ENCODE data around the gene PPIE.

DNA sequence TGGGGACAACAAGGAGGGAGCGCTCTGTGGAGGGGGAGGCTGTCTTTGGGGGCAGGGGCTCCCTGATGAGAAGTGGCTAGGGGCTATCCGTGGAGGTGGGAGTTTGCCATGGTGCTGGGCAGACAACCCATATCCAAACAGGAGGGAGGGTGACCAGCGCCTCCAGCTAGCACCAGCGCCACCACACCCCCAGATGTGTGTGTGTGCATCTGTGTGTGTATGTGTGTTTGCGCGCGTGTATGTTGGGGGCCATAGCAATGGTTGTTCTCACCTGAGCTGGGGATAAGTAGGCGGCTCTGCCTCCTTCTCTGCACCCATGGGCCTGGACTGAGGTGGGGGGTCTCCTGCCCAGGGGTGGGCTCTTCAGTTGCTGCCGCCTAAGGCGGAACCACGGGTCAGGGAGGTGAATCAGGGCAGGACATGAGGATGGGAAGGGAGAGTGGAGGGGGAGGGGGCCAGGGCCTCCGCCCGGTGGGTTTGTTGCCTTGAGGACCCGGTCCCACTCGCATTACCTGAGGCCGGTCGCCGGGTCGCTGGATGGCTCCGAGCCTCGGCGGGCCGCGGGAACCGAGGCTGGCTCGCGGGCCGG lies 47.8 kb upstream of the PPIE start:
- TF ChIP-seq POLR2A (IDR thresholded peaks at IDR 0.05), result peak; percentile 72
- TF ChIP-seq, protein P1, sequence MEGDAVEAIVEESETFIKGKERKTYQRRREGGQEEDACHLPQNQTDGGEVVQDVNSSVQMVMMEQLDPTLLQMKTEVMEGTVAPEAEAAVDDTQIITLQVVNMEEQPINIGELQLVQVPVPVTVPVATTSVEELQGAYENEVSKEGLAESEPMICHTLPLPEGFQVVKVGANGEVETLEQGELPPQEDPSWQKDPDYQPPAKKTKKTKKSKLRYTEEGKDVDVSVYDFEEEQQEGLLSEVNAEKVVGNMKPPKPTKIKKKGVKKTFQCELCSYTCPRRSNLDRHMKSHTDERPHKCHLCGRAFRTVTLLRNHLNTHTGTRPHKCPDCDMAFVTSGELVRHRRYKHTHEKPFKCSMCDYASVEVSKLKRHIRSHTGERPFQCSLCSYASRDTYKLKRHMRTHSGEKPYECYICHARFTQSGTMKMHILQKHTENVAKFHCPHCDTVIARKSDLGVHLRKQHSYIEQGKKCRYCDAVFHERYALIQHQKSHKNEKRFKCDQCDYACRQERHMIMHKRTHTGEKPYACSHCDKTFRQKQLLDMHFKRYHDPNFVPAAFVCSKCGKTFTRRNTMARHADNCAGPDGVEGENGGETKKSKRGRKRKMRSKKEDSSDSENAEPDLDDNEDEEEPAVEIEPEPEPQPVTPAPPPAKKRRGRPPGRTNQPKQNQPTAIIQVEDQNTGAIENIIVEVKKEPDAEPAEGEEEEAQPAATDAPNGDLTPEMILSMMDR (IDR thresholded peaks at IDR 0.05), result no peak
